H9 (cell line): ENCODE measurements around the gene STOX1. TPM values are rescaled to one million over a fixed set of nuclear protein-coding genes. Genes with fewer than 3 reads are reported as not detected.

Source experiments
- DNase-seq: peaks from one replicate; pipeline ENCODE4 v3.0.0-alpha.2; 2017
- H2AFZ ChIP-seq: one replicate; pipeline ENCODE4 v1.6.1; 2013; ENCODE audit warnings: mild to moderate bottlenecking, low read length, control low read depth, moderate library complexity
- H2AK5ac ChIP-seq: 2 replicates; pipeline ENCODE4 v1.6.1; 2013; ENCODE audit warnings: low read length, control low read depth, mixed read lengths; ENCODE audit not compliant: insufficient read length
- H2BK120ac ChIP-seq: one replicate; pipeline ENCODE4 v1.6.1; 2013; ENCODE audit warnings: low read depth, mild to moderate bottlenecking, low read length, control low read depth, inconsistent platforms; ENCODE audit not compliant: poor library complexity, severe bottlenecking
- H2BK12ac ChIP-seq: 2 replicates; pipeline ENCODE4 v1.6.1; 2013; ENCODE audit warnings: low read length, control low read depth, mixed read lengths, low read depth; ENCODE audit not compliant: insufficient read length
- H2BK15ac ChIP-seq: 2 replicates; pipeline ENCODE4 v1.6.1; 2013; ENCODE audit warnings: low read depth, low read length, control low read depth
- H2BK20ac ChIP-seq: one replicate; pipeline ENCODE4 v1.6.1; 2013; ENCODE audit warnings: low read depth, mild to moderate bottlenecking, low read length, control low read depth, inconsistent platforms; ENCODE audit not compliant: poor library complexity, severe bottlenecking
- H2BK5ac ChIP-seq: 2 replicates; pipeline ENCODE4 v1.6.1; 2013; ENCODE audit warnings: low read length, control low read depth, mixed read lengths; ENCODE audit not compliant: insufficient read length
- H3K14ac ChIP-seq: 2 replicates; pipeline ENCODE4 v1.6.1; 2013; ENCODE audit warnings: low read length, control low read depth; ENCODE audit not compliant: insufficient read depth
- H3K18ac ChIP-seq: 2 replicates; pipeline ENCODE4 v1.6.1; 2013; ENCODE audit warnings: low read depth, mild to moderate bottlenecking, mixed read lengths, low read length, control low read depth; ENCODE audit not compliant: insufficient read length
- H3K23ac ChIP-seq: 2 replicates; pipeline ENCODE4 v1.6.1; 2013; ENCODE audit warnings: low read length, control low read depth, mixed read lengths, low read depth; ENCODE audit not compliant: insufficient read length
- H3K23me2 ChIP-seq: 2 replicates; pipeline ENCODE4 v1.6.1; 2013; ENCODE audit warnings: low read depth, mild to moderate bottlenecking, mixed read lengths, low read length, control low read depth; ENCODE audit not compliant: insufficient read length, poor library complexity, severe bottlenecking
- H3K27ac ChIP-seq: 2 replicates; pipeline ENCODE4 v1.5.1; 2013; ENCODE audit warnings: low read length, control low read depth, mixed read lengths, low read depth; ENCODE audit not compliant: insufficient read length
- H3K27me3 ChIP-seq: 2 replicates; pipeline ENCODE4 v1.6.1; 2013; ENCODE audit warnings: low read length, control low read depth, inconsistent platforms; ENCODE audit not compliant: insufficient read depth
- H3K4ac ChIP-seq: 2 replicates; pipeline ENCODE4 v1.6.1; 2013; ENCODE audit warnings: low read depth, mild to moderate bottlenecking, control low read depth, inconsistent platforms, low read length, moderate library complexity
- H3K4me1 ChIP-seq: 2 replicates; pipeline ENCODE4 v1.6.1; 2013; ENCODE audit warnings: low read length, control low read depth, inconsistent platforms; ENCODE audit not compliant: insufficient read depth
- H3K4me2 ChIP-seq: 2 replicates; pipeline ENCODE4 v1.6.1; 2013; ENCODE audit warnings: low read length, control low read depth, mixed read lengths; ENCODE audit not compliant: insufficient read length, insufficient read depth
- H3K56ac ChIP-seq: 2 replicates; pipeline ENCODE4 v1.6.1; 2013; ENCODE audit warnings: low read depth, mild to moderate bottlenecking, mixed read lengths, low read length, control low read depth; ENCODE audit not compliant: insufficient read length
- H3K79me1 ChIP-seq: 2 replicates; pipeline ENCODE4 v1.6.1; 2013; ENCODE audit warnings: low read depth, mild to moderate bottlenecking, moderate library complexity, low read length, control low read depth, inconsistent platforms; ENCODE audit not compliant: insufficient read depth, poor library complexity, severe bottlenecking
- H3K79me2 ChIP-seq: 2 replicates; pipeline ENCODE4 v1.6.1; 2013; ENCODE audit warnings: low read length, control low read depth, inconsistent platforms; ENCODE audit not compliant: insufficient read depth
- H3K9ac ChIP-seq: 2 replicates; pipeline ENCODE4 v1.6.1; 2013; ENCODE audit warnings: low read length, control low read depth, mixed read lengths; ENCODE audit not compliant: insufficient read length; ENCODE audit errors: extremely low read depth
- H3K9me3 ChIP-seq: one replicate; pipeline ENCODE4 v1.6.1; 2013; ENCODE audit warnings: low read depth, low read length, inconsistent platforms; ENCODE audit not compliant: control insufficient read depth
- H3T11ph ChIP-seq: one replicate; pipeline ENCODE4 v1.6.1; 2013; ENCODE audit warnings: mild to moderate bottlenecking, low read length, control low read depth, inconsistent platforms
- H4K20me1 ChIP-seq: one replicate; pipeline ENCODE4 v1.6.1; 2013; ENCODE audit not compliant: control insufficient read depth, insufficient read length, insufficient read depth
- H4K5ac ChIP-seq: 2 replicates; pipeline ENCODE4 v1.6.1; 2013; ENCODE audit warnings: low read depth, mild to moderate bottlenecking, mixed read lengths, low read length, control low read depth; ENCODE audit not compliant: insufficient read length
- H4K8ac ChIP-seq: replicated peaks from 2 replicates; pipeline ENCODE4 v1.6.1; 2013; ENCODE audit warnings: low read length, control low read depth, mixed read lengths, low read depth; ENCODE audit not compliant: insufficient read length
- H4K91ac ChIP-seq: 2 replicates; pipeline ENCODE4 v1.6.1; 2013; ENCODE audit warnings: low read depth, mild to moderate bottlenecking, moderate library complexity, mixed read lengths, low read length, control low read depth; ENCODE audit not compliant: insufficient read length
- H3K27ac Mint-ChIP-seq, 3 experiments: 2 replicates in 2 of 3; 3 replicates in 1 of 3; pipeline ENCODE4 v1.8.0; 2020 to 2021; ENCODE audit warnings: mixed read lengths in 3 of 3, mild to moderate bottlenecking in 1 of 3, moderate library complexity in 1 of 3
- H3K27me3 Mint-ChIP-seq: 2 replicates; pipeline ENCODE4 v1.8.0; 2021; ENCODE audit warnings: low read depth, mild to moderate bottlenecking, moderate library complexity, mixed read lengths
- H3K36me3 Mint-ChIP-seq, 3 experiments: 2 replicates in 2 of 3; 3 replicates in 1 of 3; pipeline ENCODE4 v1.8.0; 2020 to 2021; ENCODE audit warnings: low read depth in 3 of 3, mixed read lengths in 3 of 3; ENCODE audit not compliant: insufficient read depth in 1 of 3
- H3K4me1 Mint-ChIP-seq, 2 experiments: 2 replicates each; pipeline ENCODE4 v1.8.0; 2020; ENCODE audit warnings: mixed read lengths in 2 of 2
- H3K4me3 Mint-ChIP-seq, 2 experiments: 2 replicates in 1 of 2; 3 replicates in 1 of 2; pipeline ENCODE4 v1.8.0; 2020 to 2021; ENCODE audit warnings: mild to moderate bottlenecking in 2 of 2, mixed read lengths in 2 of 2, moderate library complexity in 1 of 2
- H3K9me3 Mint-ChIP-seq, 2 experiments: 2 replicates in 1 of 2; 3 replicates in 1 of 2; pipeline ENCODE4 v1.8.0; 2020; ENCODE audit warnings: mild to moderate bottlenecking in 2 of 2, mixed read lengths in 2 of 2, moderate library complexity in 1 of 2
- total RNA-seq: library from RNA; stranded (reverse); gene quantifications from 2 replicates; pipeline ENCODE4 v1.2.1, GENCODE V29; 2021
- TF ChIP-seq, protein P1 (sequence below): fragments of 200-600 bp; sonication (generic); conservative IDR thresholded peaks from 3 replicates; pipeline ENCODE4 v1.8.0; 2021; ENCODE audit warnings: antibody characterized with exemption, mild to moderate bottlenecking

STOX1 gene
- total RNA-seq, 1 experiment from 2014 or later, result 5.8 TPM

GRCh38 chr10:68813559-68813958 is 13.8 kb upstream of the STOX1 start:
- Mint-ChIP-seq H3K27me3 (no peaks in the 10 kb centered on the region), H3K36me3 (no peaks in the 10 kb centered on the region), H3K27ac (peak overlapping the region in 1 of 3 experiments; percentile 19; a peak in 1 of 7 replicates), H3K9me3 (no peaks in the 10 kb centered on the region), H3K4me3 (no peak overlapping the region), H3K4me1 (peaks cover 5 to 15% of the 10 kb centered on the region in 2 experiments)
- Histone ChIP-seq H3K14ac (no peak overlapping the region), H4K5ac (no peak overlapping the region), H3K23ac (no peak overlapping the region), H2BK12ac (no peak overlapping the region), H4K20me1 (no peaks in the 10 kb centered on the region), H3K27me3 (no peaks in the 10 kb centered on the region), H3K79me2 (no peaks in the 10 kb centered on the region), H2BK15ac (no peak overlapping the region), H3T11ph (no peak overlapping the region), H4K91ac (no peak overlapping the region), H3K79me1 (no peaks in the 10 kb centered on the region), H3K23me2 (no peaks in the 10 kb centered on the region), H2BK120ac (no peak overlapping the region), H2AFZ (no peak overlapping the region), H3K4me2 (no peak overlapping the region), H2AK5ac (no peak overlapping the region), H3K9ac (no peak overlapping the region), H3K4ac (no peak overlapping the region), H2BK20ac (no peak overlapping the region), H3K56ac (no peak overlapping the region), H3K18ac (no peak overlapping the region), H3K4me1 (no peaks in the 10 kb centered on the region), H4K8ac (no peak overlapping the region), H3K9me3 (no peaks in the 10 kb centered on the region), H3K27ac (no peak overlapping the region), H2BK5ac (no peak overlapping the region)
- TF ChIP-seq, protein P1, sequence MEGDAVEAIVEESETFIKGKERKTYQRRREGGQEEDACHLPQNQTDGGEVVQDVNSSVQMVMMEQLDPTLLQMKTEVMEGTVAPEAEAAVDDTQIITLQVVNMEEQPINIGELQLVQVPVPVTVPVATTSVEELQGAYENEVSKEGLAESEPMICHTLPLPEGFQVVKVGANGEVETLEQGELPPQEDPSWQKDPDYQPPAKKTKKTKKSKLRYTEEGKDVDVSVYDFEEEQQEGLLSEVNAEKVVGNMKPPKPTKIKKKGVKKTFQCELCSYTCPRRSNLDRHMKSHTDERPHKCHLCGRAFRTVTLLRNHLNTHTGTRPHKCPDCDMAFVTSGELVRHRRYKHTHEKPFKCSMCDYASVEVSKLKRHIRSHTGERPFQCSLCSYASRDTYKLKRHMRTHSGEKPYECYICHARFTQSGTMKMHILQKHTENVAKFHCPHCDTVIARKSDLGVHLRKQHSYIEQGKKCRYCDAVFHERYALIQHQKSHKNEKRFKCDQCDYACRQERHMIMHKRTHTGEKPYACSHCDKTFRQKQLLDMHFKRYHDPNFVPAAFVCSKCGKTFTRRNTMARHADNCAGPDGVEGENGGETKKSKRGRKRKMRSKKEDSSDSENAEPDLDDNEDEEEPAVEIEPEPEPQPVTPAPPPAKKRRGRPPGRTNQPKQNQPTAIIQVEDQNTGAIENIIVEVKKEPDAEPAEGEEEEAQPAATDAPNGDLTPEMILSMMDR, result no peak
- no peak for DNase-seq
